ENCODE data around the gene TECPR1. TPM values are rescaled to one million over a fixed set of nuclear protein-coding genes. Genes with fewer than 3 reads are reported as not detected.

Gene TECPR1
- total RNA-seq, 1 donor from 2014 or later, result 15.7 TPM

- peak; percentile 62 for ATAC-seq
These were observed 65.4 kb downstream of the TECPR1 start for GRCh38 chr7:98186452-98187137.

DNA sequence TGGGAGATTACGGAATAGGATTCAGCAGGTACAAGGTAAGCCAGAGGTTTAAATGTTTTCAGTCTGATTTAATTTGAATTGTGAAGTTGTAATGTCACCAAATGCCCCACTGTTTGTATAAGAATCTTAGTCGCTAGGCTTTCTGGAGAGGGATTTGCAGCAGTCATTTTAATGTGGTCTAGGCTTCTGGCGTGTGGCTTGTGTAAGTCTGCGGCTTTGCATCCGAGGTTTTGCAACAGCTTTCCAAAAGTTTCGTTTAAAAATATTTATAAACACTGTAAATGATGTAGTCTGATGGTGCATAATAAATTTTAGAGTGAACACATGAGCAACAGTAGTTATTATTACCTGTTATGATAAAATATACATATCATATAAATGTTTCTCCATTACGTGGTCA lies 66.9 kb downstream of the TECPR1 start:
- no peak for ATAC-seq

DNA sequence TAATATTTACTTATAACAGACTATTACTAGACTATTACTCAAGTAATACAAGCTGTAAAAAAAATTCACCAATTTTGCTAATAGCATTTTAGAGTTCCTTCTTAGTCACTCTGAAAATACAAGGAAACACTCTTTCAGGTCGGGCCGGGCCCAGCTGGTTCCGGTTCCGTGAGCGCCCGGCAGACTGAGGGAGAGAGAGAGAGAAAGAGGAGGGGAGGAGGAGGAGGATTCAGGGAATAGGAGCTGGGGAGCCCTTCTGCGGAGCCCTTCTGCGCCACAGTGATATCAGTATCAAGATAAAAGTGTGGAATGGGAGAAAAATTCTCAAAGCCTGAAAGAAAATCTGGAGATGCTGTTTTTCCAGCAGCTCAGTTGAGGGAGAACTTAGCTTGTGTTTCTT lies 71.3 kb downstream of the TECPR1 start:
- no peak for ATAC-seq

DNA sequence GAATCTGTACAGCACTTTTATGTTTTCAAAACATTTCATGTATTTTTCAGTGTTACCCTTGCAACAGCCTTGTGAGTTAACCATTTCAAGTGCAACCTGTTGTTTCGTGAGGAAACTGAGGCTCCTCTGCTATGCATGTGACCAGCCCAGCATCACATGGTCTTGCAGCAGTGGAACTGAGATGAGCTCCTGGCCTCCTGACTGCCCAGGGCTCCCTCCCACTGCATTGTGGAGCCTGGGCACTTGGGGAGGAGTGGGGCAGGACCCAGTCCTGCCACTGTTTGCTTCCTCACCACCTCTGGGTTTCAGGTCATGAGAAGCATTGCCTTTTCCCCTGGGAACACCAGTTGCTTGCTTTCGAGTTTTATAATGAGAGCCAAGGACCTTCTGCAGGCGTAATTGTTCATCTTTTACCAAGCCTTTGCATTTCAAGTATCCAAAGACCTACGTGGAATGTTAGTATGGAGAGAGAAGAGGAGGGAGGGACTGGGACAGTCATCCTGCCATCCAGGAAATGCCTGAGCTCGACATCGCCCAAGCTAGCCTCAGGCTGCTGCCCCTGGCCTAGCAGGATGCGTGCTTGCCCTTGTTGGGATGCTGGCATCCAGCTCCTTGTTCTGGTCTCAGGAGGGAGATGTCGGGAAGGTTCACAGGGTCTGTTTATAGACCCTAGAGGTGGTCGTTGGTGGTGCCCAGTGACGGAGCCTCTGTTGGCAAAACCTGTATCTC lies 73.1 kb downstream of the TECPR1 start:
- peak; percentile 46 for ATAC-seq

GRCh38 chr7:98178321-98178720 lies 73.7 kb downstream of the TECPR1 start:
- peak; percentile 93 for ATAC-seq

DNA sequence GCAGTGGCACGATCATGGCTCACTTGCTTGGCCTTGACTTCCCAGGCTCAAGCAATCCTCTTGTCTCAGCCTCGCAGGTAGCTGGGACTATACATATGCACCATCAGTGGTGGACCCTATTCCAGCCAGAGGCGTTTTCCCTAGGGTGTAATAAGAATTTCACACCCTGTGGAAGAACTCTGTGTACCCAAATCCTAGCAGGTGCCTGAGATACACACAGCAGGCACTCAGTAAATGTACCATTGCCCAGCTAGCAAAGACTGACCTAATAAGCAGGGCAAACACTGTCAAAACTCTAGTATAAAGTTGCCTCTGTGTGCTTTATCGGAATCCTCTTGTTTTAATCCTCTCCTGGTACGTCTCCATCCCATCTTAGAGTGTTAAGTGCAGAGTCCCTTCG lies 74.5 kb downstream of the TECPR1 start:
- ATAC-seq, result no peak

DNA sequence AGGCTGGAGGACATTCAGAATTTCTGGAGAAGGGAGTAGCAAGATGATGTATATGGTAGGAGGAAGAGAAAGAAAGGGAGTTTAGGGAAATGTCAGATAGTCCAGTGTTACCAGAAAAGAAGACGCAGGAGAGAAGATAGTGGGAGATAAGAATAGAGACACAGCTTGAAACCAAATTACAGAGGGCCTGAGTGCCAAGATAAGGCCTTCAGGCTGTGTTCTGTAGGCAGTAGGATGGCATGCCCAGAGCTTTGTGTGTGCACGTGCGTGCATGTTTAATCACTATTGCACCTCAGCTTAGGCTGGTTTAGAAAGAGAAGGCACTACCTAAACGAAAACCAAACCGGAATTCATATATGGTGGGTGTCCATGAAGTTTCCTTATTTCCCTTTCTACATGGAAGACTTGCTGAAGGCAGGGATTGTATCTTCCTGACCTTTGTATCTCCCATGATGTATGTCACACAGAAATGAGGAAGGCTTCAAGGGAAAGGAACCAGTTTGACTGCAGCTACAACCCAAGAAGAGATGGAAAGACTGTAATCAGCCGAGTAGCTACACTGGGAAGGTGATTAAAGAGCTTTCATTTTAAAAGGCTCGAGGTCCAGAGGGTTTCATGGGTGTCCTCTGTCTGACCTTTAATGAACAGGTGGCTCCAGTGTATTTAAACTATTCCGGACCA lies 76.6 kb downstream of the TECPR1 start:
- no peak for ATAC-seq

DNA sequence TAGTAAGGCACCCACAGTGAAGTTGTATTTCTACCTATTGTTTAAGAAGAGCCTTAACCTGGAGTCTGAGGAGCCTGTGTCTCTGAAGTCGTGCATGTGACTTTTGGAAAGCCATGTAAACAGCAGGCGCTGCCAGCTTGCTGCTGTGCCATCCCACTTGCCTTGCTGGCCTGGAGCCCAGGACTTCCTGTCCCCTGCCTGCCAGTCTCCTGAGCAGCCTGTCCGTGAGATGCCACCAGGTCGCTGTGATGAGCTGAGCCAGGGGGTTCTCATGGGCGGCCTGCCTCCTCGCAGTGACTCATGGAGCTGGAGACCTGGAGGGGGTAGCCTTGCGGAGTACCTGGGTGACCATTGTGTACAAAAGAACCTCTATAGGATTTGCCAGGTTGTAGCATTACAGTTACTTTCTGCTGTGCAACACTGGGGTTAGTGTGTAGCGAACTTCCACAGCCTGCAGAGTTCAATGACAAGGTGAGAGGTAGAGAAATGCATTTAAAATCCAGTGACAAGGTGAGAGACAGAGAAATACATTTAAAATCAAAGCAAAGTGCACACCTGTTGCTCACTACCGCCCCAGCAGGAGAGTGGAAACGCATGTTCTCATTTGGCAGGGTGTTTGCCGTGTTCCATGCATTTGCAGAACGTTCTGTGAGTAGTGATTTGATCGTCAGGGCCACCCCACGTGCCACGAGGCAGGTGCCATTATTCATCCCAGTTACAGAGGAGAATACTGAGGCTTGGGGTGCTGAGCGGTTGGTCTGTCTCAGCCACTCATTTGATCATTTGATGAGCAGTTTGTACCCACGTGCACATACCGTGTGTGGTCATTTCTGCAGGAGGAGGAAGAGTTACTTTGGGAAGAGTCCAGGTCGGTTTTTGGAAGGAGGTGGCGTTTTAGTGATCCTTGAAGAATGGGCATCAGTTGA lies 77.4 kb downstream of the TECPR1 start:
- ATAC-seq, result no peak

DNA sequence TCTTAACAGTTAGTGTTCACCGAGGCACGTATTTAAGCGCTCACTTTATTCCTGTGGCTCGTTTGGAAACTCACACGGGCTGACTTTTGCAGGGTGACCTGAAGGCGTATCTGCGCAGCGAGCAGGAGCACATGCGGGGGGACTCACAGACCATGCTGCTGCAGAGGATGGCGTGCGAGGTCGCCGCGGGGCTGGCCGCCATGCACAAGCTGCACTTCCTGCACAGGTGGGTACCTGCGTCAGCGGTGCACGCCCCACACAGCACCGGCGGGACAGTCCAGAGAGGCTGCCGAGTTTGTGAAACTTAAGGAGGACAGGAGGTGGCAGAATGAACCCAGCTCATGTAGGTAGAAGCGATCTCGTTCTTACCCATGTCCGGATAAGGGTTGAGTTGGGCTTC lies 80.6 kb downstream of the TECPR1 start:
- ATAC-seq, result no peak

GRCh38 chr7:98170966-98171365 lies 81.1 kb downstream of the TECPR1 start:
- no peak for ATAC-seq

DNA sequence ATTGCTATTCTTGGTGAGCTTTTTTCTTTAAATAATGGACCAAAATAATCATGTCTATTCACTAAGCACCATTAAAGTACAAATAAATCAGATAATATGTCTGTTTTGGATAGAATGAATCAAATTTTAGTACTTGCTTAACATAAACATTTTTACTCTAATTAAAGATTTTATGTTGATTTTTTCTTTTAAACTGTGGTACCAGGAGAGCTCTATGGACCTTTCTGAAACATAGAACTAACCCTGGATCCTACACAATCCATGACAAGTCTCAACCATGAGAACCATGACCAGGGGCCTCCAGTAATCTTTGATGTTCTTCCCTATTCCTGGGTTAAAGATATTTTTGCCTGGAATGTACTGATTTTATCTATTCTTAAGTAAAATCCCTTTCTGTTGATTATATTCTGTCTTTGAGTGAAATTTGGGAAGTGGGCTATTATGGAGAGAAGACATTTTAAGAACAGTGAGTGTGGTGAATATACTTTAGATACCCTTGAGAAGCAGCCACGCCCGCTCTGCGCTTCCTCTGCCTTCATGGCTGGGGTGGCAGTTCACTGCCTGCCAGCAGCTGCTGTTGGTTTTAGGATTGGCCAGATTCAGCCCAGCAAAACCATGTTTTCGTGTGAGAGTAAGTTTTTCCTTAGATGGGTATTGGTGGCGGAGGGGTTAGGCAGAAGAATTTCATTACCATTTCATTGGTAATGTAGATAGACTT lies 83.0 kb downstream of the TECPR1 start:
- ATAC-seq, result no peak

DNA sequence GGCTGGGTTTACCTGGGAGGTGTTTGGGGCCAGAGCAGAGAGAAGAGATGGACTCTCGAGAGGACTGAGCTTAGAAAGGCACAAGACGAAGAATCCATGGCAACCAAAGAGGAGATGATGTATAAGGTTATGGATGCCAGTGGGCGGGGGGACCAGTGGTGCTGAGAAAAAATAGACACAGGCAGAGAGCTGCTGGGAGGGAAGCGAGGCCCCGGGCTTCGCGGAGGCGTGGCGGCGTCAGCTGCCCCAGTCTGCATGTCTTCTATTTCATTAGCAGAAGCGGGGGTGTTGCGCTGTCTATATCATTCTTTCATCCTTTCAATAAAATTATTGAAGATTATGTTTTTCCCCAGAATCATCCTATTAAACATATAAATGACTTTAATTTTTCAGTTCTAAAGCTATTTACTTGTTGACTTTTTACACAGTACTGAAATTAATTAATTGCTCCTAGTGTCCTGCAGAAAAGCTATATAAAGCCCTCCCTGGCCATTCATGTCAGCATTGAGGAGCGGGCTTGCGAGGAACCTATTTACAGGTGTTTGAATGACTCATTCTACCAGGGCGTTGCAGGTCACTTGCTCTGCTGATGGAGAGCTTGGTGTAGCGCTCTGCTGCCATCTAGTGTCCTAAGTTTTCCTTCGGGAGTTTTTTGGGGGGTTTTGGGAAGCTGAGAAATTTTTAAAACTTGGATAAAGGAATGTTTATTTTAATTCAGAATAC lies 83.7 kb downstream of the TECPR1 start:
- ATAC-seq, result peak; percentile 87

GRCh38 chr7:98167653-98168052 lies 84.4 kb downstream of the TECPR1 start:
- ATAC-seq, result no peak

- no peak for ATAC-seq
These were observed 85.4 kb downstream of the TECPR1 start for GRCh38 chr7:98166668-98166970.

DNA sequence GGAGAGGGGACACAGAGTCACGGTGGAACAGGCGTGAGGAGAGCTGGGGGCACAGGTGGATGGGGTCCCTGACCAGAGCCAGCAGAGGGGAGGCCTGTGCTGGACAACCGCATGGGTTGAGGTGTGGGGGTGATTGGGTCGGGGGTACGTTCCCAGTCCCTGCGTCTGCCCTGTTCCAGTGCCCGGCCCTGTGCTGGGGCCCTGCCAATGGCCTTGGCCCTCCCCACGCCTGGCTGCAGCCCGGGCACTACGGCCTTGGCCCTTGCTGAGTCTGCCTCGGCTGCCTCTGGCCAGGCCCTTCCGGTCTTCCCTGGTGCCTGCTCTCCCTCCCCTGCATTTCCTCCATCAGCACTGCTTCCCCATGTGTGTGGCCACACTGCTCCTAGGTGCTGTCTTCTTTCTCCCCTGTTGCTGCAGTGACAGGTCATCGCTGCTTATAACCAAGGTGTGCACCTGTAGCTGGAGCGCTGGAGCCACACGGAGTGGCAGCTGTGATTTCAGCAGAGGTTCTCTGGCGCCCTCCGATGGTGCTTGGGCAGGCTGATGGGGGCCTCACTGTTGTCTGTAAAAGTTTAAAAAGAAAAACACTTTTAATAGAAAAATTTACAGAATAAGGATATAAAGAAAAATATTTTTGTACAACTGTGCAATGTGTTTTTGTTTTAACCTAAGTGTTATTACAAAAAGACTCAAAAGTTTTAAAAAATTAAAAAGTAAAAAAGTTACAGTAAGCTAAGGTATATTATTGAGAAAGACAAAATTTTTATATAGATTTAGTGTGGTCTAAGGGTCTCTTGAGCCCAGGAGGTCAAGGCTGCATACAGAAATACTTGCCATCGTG lies 86.0 kb downstream of the TECPR1 start:
- ATAC-seq, result peak; percentile 52

Other genes with a start within 250 kb of the TECPR1 start
- 17.5 TPM for gene LMTK2, start 145.4 kb downstream of the TECPR1 start, total RNA-seq
- gene BHLHA15, start 40.8 kb downstream of the TECPR1 start, total RNA-seq, result 0.76 TPM
- 91.1 TPM for gene BRI3, start 29.5 kb upstream of the TECPR1 start, total RNA-seq
- 30.6 TPM for gene BAIAP2L1, start 148.9 kb upstream of the TECPR1 start, total RNA-seq

Measured in esophagus mucosa (tissue), 1 donor.